BLaER1 (cell line): Measurements from ENCODE around the gene PHACTR4.

Experiments used
- H3K27ac ChIP-seq: shearing (Covaris generic); formaldehyde crosslinking; 2 replicates; pipeline ENCODE4 v1.8.1; 2022
- H3K27me3 ChIP-seq: shearing (Covaris generic); formaldehyde crosslinking; 2 replicates; pipeline ENCODE4 v1.8.1; 2022
- H3K36me3 ChIP-seq: shearing (Covaris generic); formaldehyde crosslinking; 2 replicates; pipeline ENCODE4 v1.8.1; 2022
- H3K4me1 ChIP-seq: shearing (Covaris generic); formaldehyde crosslinking; 2 replicates; pipeline ENCODE4 v1.8.1; 2022
- H3K4me2 ChIP-seq: shearing (Covaris generic); formaldehyde crosslinking; 2 replicates; pipeline ENCODE4 v1.8.1; 2022
- H3K4me3 ChIP-seq: shearing (Covaris generic); formaldehyde crosslinking; 2 replicates; pipeline ENCODE4 v1.8.1; 2022
- H3K9ac ChIP-seq: shearing (Covaris generic); formaldehyde crosslinking; 2 replicates; pipeline ENCODE4 v1.8.1; 2022
- H3K9me3 ChIP-seq: shearing (Covaris generic); formaldehyde crosslinking; 2 replicates; pipeline ENCODE4 v1.8.1; 2022
- H4K20me1 ChIP-seq: shearing (Covaris generic); formaldehyde crosslinking; 2 replicates; pipeline ENCODE4 v1.8.1; 2022
- Cebpa-rat ChIP-seq: shearing (Covaris generic); IDR thresholded peaks from 2 replicates; pipeline ENCODE4 v1.8.1; 2022

PHACTR4 gene

GRCh38 chr1:28426831-28427230 is 57.3 kb downstream of the PHACTR4 start:
- no peak for TF ChIP-seq Cebpa-rat
- Histone ChIP-seq H3K4me3 (no peak overlapping the region), H3K36me3 (peaks cover 37% of the 10 kb centered on the region), H3K4me1 (peaks cover 7% of the 10 kb centered on the region; the same call in 1 of the 2 replicates), H3K27me3 (no peaks in the 10 kb centered on the region), H4K20me1 (peaks cover 8% of the 10 kb centered on the region; the same call in 1 of the 2 replicates), H3K9ac (no peak overlapping the region), H3K9me3 (no peaks in the 10 kb centered on the region), H3K27ac (no peak overlapping the region), H3K4me2 (no peak overlapping the region)

- no peaks in the 10 kb centered on the region for H3K9me3 ChIP-seq
- H3K4me2 ChIP-seq, result no peak overlapping the region
- H3K4me1 ChIP-seq, result peaks cover 5% of the 10 kb centered on the region; the same call in 1 of the 2 replicates
- H3K27me3 ChIP-seq, result no peaks in the 10 kb centered on the region
- H4K20me1 ChIP-seq, result peaks cover 14% of the 10 kb centered on the region; the same call in 1 of the 2 replicates
- H3K36me3 ChIP-seq, result peaks cover 37% of the 10 kb centered on the region
- H3K27ac ChIP-seq, result no peak overlapping the region
- no peak for TF ChIP-seq Cebpa-rat
- H3K4me3 ChIP-seq, result no peak overlapping the region
- no peak overlapping the region for H3K9ac ChIP-seq
These were observed 58.5 kb downstream of the PHACTR4 start for GRCh38 chr1:28428012-28428411.

- H3K36me3 ChIP-seq, result peaks cover 38% of the 10 kb centered on the region
- H3K4me2 ChIP-seq, result no peak overlapping the region
- H3K27ac ChIP-seq, result no peak overlapping the region
- no peak for TF ChIP-seq Cebpa-rat
- no peaks in the 10 kb centered on the region for H3K9me3 ChIP-seq
- peaks cover 21% of the 10 kb centered on the region; the same call in 1 of the 2 replicates for H4K20me1 ChIP-seq
- no peak overlapping the region for H3K4me3 ChIP-seq
- H3K27me3 ChIP-seq, result no peaks in the 10 kb centered on the region
- H3K4me1 ChIP-seq, result peaks cover 5% of the 10 kb centered on the region; the same call in 1 of the 2 replicates
- H3K9ac ChIP-seq, result no peak overlapping the region
These were observed 59.5 kb downstream of the PHACTR4 start for GRCh38 chr1:28428990-28429520.

- peaks cover 19% of the 10 kb centered on the region; the same call in 1 of the 2 replicates for H3K36me3 ChIP-seq
- H3K27ac ChIP-seq, result no peak overlapping the region
- no peak for TF ChIP-seq Cebpa-rat
- no peak overlapping the region for H3K9ac ChIP-seq
- peaks cover 17% of the 10 kb centered on the region for H3K4me1 ChIP-seq
- H4K20me1 ChIP-seq, result peaks cover 56% of the 10 kb centered on the region
- no peak overlapping the region for H3K4me3 ChIP-seq
- no peaks in the 10 kb centered on the region for H3K9me3 ChIP-seq
- H3K4me2 ChIP-seq, result no peak overlapping the region
- H3K27me3 ChIP-seq, result no peaks in the 10 kb centered on the region
These were observed 66.8 kb downstream of the PHACTR4 start for GRCh38 chr1:28436211-28436769.

GRCh38 chr1:28437264-28437923 is 67.9 kb downstream of the PHACTR4 start:
- TF ChIP-seq Cebpa-rat, result no peak
- Histone ChIP-seq H3K27ac (0 out of 2 replicates have a peak overlapping the region, but pooled peaks have one; percentile 23), H3K4me1 (peaks cover 17% of the 10 kb centered on the region), H3K4me3 (no peak overlapping the region), H3K9ac (no peak overlapping the region), H3K9me3 (no peaks in the 10 kb centered on the region), H3K36me3 (peaks cover 19% of the 10 kb centered on the region; the same call in 1 of the 2 replicates), H3K27me3 (no peaks in the 10 kb centered on the region), H3K4me2 (peak overlapping the region; percentile 52), H4K20me1 (peaks cover 49% of the 10 kb centered on the region)

- peaks cover 17% of the 10 kb centered on the region for H3K4me1 ChIP-seq
- no peak for TF ChIP-seq Cebpa-rat
- 0 out of 2 replicates have a peak overlapping the region, but pooled peaks have one; percentile 23 for H3K27ac ChIP-seq
- no peak overlapping the region for H3K4me3 ChIP-seq
- H3K9ac ChIP-seq, result no peak overlapping the region
- peaks cover 44% of the 10 kb centered on the region for H4K20me1 ChIP-seq
- H3K27me3 ChIP-seq, result no peaks in the 10 kb centered on the region
- peaks cover 19% of the 10 kb centered on the region for H3K36me3 ChIP-seq
- H3K9me3 ChIP-seq, result peaks cover 1% of the 10 kb centered on the region; the same call in 1 of the 2 replicates
- H3K4me2 ChIP-seq, result peak overlapping the region; percentile 52
These were observed 68.6 kb downstream of the PHACTR4 start for GRCh38 chr1:28437924-28438699.

- H4K20me1 ChIP-seq, result peaks cover 35% of the 10 kb centered on the region
- no peak overlapping the region for H3K4me3 ChIP-seq
These were observed 69.8 kb downstream of the PHACTR4 start for GRCh38 chr1:28439320-28439719.

GRCh38 chr1:28441674-28442073 is 72.1 kb downstream of the PHACTR4 start:
- Histone ChIP-seq H3K4me2 (no peak overlapping the region), H3K36me3 (peaks cover 6% of the 10 kb centered on the region; the same call in 1 of the 2 replicates), H3K27ac (no peak overlapping the region), H3K4me1 (peaks cover 17% of the 10 kb centered on the region), H4K20me1 (peaks cover 28% of the 10 kb centered on the region), H3K9me3 (peaks cover 5% of the 10 kb centered on the region), H3K9ac (no peak overlapping the region), H3K4me3 (no peak overlapping the region), H3K27me3 (no peaks in the 10 kb centered on the region)
- TF ChIP-seq Cebpa-rat, result no peak

More at GRCh38 chr1:28439320-28439719, 69.8 kb downstream of the PHACTR4 start:
- no peak overlapping the region for H3K4me2 ChIP-seq
- H3K9ac ChIP-seq, result no peak overlapping the region
- H3K36me3 ChIP-seq, result peaks cover 20% of the 10 kb centered on the region
- H3K27me3 ChIP-seq, result no peaks in the 10 kb centered on the region
- H3K4me1 ChIP-seq, result peaks cover 17% of the 10 kb centered on the region
- H3K9me3 ChIP-seq, result peaks cover 5% of the 10 kb centered on the region
- H3K27ac ChIP-seq, result no peak overlapping the region
- TF ChIP-seq Cebpa-rat, result no peak

- Histone ChIP-seq H3K4me3 (no peak overlapping the region), H3K36me3 (peaks cover 6% of the 10 kb centered on the region; the same call in 1 of the 2 replicates), H3K4me1 (peaks cover 17% of the 10 kb centered on the region), H3K9me3 (peaks cover 5% of the 10 kb centered on the region), H3K27me3 (no peaks in the 10 kb centered on the region), H4K20me1 (peaks cover 17% of the 10 kb centered on the region; the same call in 1 of the 2 replicates), H3K9ac (no peak overlapping the region), H3K4me2 (no peak overlapping the region), H3K27ac (no peak overlapping the region)
- no peak for TF ChIP-seq Cebpa-rat
These were observed 74.0 kb downstream of the PHACTR4 start for GRCh38 chr1:28443550-28443949.
